Neural cell (in vitro differentiated cells): ENCODE data around the gene GPR146. TPM values are rescaled to one million over a fixed set of nuclear protein-coding genes. Genes with fewer than 3 reads are reported as not detected.

ENCODE experiments used
- H2AFZ ChIP-seq: fragments of 200-600, 300-800 bp; sonication (generic), shearing (Covaris generic); 2 replicates; pipeline ENCODE4 v1.6.0; 2014; ENCODE audit warnings: low read depth, mild to moderate bottlenecking, antibody characterized with exemption, low read length, moderate library complexity
- H3F3A ChIP-seq: fragments of 200-600 bp; shearing (Covaris generic); 2 replicates; pipeline ENCODE4 v1.6.1; 2016; ENCODE audit warnings: mild to moderate bottlenecking, moderate library complexity, mixed read lengths, antibody characterized with exemption, low read length; ENCODE audit not compliant: insufficient read depth, poor library complexity, severe bottlenecking
- H3K27ac ChIP-seq: fragments of 200-600, 300-800 bp; sonication (generic), shearing (Covaris generic); 2 replicates; pipeline ENCODE4 v1.5.1; 2014; ENCODE audit warnings: mild to moderate bottlenecking, low read length, moderate library complexity
- H3K27me3 ChIP-seq: fragments of 300-800, 200-600 bp; sonication (generic), shearing (Covaris generic); 2 replicates; pipeline ENCODE4 v1.6.0; 2014; ENCODE audit warnings: mild to moderate bottlenecking, low read depth, low read length, moderate library complexity; ENCODE audit not compliant: insufficient read depth
- H3K36me3 ChIP-seq: fragments of 300-800, 200-600 bp; sonication (generic), shearing (Covaris generic); 2 replicates; pipeline ENCODE4 v1.5.1; 2014; ENCODE audit warnings: mild to moderate bottlenecking, antibody characterized with exemption, low read length, moderate library complexity; ENCODE audit not compliant: insufficient read depth
- H3K4me2 ChIP-seq: fragments of 300-800, 200-600 bp; sonication (generic), shearing (Covaris generic); 2 replicates; pipeline ENCODE4 v1.6.0; 2014; ENCODE audit warnings: mild to moderate bottlenecking, low read length
- H3K4me3 ChIP-seq: fragments of 300-800, 200-600 bp; sonication (generic), shearing (Covaris generic); 2 replicates; pipeline ENCODE4 v1.5.1; 2014; ENCODE audit warnings: mild to moderate bottlenecking, low read length, moderate library complexity
- H3K79me2 ChIP-seq: fragments of 200-600 bp; shearing (Covaris generic); replicated peaks from 2 replicates; pipeline ENCODE4 v1.6.0; 2014; ENCODE audit warnings: mild to moderate bottlenecking, low read length, moderate library complexity; ENCODE audit not compliant: insufficient read depth
- H3K9ac ChIP-seq: fragments of 300-800, 200-600 bp; sonication (generic), shearing (Covaris generic); 2 replicates; pipeline ENCODE4 v1.6.1; 2016; ENCODE audit warnings: mild to moderate bottlenecking, low read length, mixed read lengths
- H3K9me2 ChIP-seq: fragments of 200-600 bp; shearing (Covaris generic); 2 replicates; pipeline ENCODE4 v1.6.1; 2016; ENCODE audit warnings: mild to moderate bottlenecking, low read length, mixed read lengths; ENCODE audit not compliant: insufficient read depth
- H3K9me3 ChIP-seq: fragments of 200-600, 300-800 bp; sonication (generic), shearing (Covaris generic); 2 replicates; pipeline ENCODE4 v1.6.1; 2016; ENCODE audit warnings: mild to moderate bottlenecking, mixed run types, low read length, moderate library complexity, mixed read lengths
- H4K20me1 ChIP-seq: fragments of 200-600 bp; shearing (Covaris generic); 2 replicates; pipeline ENCODE4 v1.6.1; 2016; ENCODE audit warnings: mild to moderate bottlenecking, mixed run types; ENCODE audit not compliant: insufficient read depth
- EP300 ChIP-seq: fragments of 450-650 bp; conservative IDR thresholded peaks from 2 replicates; pipeline ENCODE4 v1.6.1; 2014; ENCODE audit warnings: antibody characterized with exemption, mild to moderate bottlenecking, moderate library complexity; ENCODE audit not compliant: poor library complexity, severe bottlenecking
- EZH2 ChIP-seq: fragments of 200-600, 300-800 bp; shearing (Covaris generic), sonication (generic); IDR thresholded peaks from 2 replicates; pipeline ENCODE4 v1.6.1; 2014; ENCODE audit warnings: antibody characterized with exemption, low read length, borderline replicate concordance, mild to moderate bottlenecking; ENCODE audit not compliant: insufficient read depth, poor library complexity, severe bottlenecking
- MXI1 ChIP-seq: fragments of 450-650 bp; conservative IDR thresholded peaks from 2 replicates; pipeline ENCODE4 v1.6.1; 2014; ENCODE audit warnings: antibody characterized with exemption, mild to moderate bottlenecking; ENCODE audit not compliant: poor library complexity, severe bottlenecking
- POLR2AphosphoS5 ChIP-seq: IDR thresholded peaks from 2 replicates; pipeline ENCODE4 v1.6.1; 2012
- RAD21 ChIP-seq: fragments of 450-650 bp; conservative IDR thresholded peaks from 2 replicates; pipeline ENCODE4 v1.6.1; 2014; ENCODE audit warnings: antibody characterized with exemption, mild to moderate bottlenecking, moderate library complexity
- SMC3 ChIP-seq: fragments of 450-650 bp; conservative IDR thresholded peaks from 2 replicates; pipeline ENCODE4 v1.6.1; 2014; ENCODE audit warnings: antibody characterized with exemption, mild to moderate bottlenecking, moderate library complexity; ENCODE audit not compliant: poor library complexity
- TAF1 ChIP-seq: IDR thresholded peaks from 2 replicates; pipeline ENCODE4 v1.6.1; 2012; ENCODE audit warnings: low read depth
- polyA plus RNA-seq: library from polyadenylated mRNA; depleted of rRNA; stranded (reverse); fragments of >200 nt; gene quantifications from 2 replicates; pipeline ENCODE4 v1.2.3, GENCODE V29; 2014
- TF ChIP-seq, protein P1 (sequence below): fragments of 450-650 bp; IDR thresholded peaks from 2 replicates; pipeline ENCODE4 v1.5.1; 2014; ENCODE audit warnings: antibody characterized with exemption, mild to moderate bottlenecking, moderate library complexity; ENCODE audit not compliant: poor library complexity, severe bottlenecking
- TF ChIP-seq, protein P2 (sequence below): IDR thresholded peaks from 2 replicates; pipeline ENCODE4 v1.6.1; 2012; ENCODE audit warnings: borderline replicate concordance

The GPR146 gene
- polyA plus RNA-seq, 1 donor from 2014 or later = not detected

DNA sequence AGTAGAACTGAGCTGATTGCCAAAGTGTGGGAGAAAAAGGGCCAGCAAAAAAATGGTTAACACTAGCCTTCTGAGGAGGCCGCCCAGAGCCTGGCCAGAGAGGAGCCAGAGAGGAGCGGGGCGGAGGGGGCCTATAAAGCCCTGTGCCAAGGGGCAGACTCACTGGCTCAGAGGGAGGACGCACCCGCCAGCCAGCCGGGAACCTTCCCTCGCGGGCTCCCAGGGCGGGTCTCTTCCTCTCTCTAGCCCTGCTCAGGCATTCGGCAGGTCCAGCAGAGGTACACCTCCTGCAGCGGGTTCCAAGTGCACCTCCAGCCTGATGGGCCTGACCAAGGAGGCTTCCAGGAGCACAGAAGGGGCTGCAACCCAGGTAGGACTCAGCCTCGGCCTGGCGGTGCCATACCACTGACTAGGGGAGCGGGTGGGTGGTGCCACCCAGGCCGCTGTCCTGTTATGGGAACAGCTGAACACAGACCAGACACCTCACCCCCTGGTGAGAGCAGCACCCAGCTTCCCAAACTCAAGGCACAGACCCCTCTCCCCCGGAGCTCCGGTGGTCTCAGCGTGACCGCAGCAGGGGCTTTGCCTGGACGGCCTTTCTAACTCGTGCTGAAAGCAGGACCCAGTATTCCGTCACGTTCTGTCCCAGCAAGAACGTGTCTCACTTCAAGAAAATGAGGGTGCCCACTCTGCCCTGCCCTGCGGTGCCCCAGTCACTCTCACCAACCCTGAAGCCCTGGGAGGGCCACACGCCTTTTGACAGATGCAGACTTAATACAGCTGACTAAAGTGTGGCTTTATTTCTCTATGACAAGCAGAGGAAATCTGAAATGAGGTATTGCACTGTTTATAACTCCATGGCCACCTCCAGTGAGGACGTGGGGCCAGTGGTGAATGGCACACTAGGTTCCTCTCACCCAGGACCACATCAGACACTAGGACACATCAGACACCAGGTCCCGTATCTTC, 43.9 kb downstream of the GPR146 start, which contains the start of gene GPER1:
GPER1 (plus strand) TSS at position 162 of the 969 bp plus-strand sequence. CDS start 3,616 bp downstream, outside the sequence.
- no peak within 1 kb of the TSS for H3K27ac ChIP-seq
- H3K9me3 ChIP-seq = no peaks in the 10 kb centered on the region
- H3K9me2 ChIP-seq = no peaks in the 10 kb centered on the region
- no peaks in the 10 kb centered on the region for H3K79me2 ChIP-seq
- H2AFZ ChIP-seq = no peak within 1 kb of the TSS
- H3K9ac ChIP-seq = no peak within 1 kb of the TSS
- H4K20me1 ChIP-seq = no peaks in the 10 kb centered on the region
- H3K36me3 ChIP-seq = peaks cover 4% of the 10 kb centered on the region
- TF ChIP-seq EZH2 = no peak
- TF ChIP-seq MXI1 = no peak
- TF ChIP-seq, protein P1, sequence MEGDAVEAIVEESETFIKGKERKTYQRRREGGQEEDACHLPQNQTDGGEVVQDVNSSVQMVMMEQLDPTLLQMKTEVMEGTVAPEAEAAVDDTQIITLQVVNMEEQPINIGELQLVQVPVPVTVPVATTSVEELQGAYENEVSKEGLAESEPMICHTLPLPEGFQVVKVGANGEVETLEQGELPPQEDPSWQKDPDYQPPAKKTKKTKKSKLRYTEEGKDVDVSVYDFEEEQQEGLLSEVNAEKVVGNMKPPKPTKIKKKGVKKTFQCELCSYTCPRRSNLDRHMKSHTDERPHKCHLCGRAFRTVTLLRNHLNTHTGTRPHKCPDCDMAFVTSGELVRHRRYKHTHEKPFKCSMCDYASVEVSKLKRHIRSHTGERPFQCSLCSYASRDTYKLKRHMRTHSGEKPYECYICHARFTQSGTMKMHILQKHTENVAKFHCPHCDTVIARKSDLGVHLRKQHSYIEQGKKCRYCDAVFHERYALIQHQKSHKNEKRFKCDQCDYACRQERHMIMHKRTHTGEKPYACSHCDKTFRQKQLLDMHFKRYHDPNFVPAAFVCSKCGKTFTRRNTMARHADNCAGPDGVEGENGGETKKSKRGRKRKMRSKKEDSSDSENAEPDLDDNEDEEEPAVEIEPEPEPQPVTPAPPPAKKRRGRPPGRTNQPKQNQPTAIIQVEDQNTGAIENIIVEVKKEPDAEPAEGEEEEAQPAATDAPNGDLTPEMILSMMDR = no peak
- TF ChIP-seq SMC3 = no peak
- TF ChIP-seq EP300 = no peak
- TF ChIP-seq TAF1 = no peak
- TF ChIP-seq, protein P2, sequence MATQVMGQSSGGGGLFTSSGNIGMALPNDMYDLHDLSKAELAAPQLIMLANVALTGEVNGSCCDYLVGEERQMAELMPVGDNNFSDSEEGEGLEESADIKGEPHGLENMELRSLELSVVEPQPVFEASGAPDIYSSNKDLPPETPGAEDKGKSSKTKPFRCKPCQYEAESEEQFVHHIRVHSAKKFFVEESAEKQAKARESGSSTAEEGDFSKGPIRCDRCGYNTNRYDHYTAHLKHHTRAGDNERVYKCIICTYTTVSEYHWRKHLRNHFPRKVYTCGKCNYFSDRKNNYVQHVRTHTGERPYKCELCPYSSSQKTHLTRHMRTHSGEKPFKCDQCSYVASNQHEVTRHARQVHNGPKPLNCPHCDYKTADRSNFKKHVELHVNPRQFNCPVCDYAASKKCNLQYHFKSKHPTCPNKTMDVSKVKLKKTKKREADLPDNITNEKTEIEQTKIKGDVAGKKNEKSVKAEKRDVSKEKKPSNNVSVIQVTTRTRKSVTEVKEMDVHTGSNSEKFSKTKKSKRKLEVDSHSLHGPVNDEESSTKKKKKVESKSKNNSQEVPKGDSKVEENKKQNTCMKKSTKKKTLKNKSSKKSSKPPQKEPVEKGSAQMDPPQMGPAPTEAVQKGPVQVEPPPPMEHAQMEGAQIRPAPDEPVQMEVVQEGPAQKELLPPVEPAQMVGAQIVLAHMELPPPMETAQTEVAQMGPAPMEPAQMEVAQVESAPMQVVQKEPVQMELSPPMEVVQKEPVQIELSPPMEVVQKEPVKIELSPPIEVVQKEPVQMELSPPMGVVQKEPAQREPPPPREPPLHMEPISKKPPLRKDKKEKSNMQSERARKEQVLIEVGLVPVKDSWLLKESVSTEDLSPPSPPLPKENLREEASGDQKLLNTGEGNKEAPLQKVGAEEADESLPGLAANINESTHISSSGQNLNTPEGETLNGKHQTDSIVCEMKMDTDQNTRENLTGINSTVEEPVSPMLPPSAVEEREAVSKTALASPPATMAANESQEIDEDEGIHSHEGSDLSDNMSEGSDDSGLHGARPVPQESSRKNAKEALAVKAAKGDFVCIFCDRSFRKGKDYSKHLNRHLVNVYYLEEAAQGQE = no peak
- TF ChIP-seq POLR2AphosphoS5 = no peak
- TF ChIP-seq RAD21 = no peak
- no peak within 1 kb of the TSS for H3K4me2 ChIP-seq
- no peaks in the 10 kb centered on the region for H3F3A ChIP-seq
- H3K4me3 ChIP-seq = no peak within 1 kb of the TSS
- no peaks in the 10 kb centered on the region for H3K27me3 ChIP-seq

DNA sequence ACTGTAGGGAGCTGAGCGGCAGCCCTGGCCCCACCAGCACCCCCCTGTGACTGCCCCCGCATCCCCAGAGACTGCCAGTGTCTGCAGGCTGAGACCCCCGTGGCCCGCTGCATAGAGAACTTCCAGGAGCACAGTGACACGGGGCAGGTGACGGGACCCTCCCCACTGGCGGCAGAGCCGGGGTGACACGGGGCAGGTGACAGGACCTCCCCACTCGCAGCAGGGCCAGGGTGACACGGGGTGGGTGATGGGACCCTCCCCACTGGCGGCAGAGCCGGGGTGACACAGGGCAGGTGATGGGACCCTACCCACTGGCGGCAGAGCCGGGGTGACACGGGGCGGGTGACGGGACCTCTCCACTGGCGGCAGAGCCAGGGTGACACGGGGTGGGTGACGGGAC, 45.9 kb downstream of the GPR146 start:
- no peaks in the 10 kb centered on the region for H3K27me3 ChIP-seq
- no peak for TF ChIP-seq EP300
- TF ChIP-seq MXI1 = no peak
- TF ChIP-seq EZH2 = no peak
- TF ChIP-seq, protein P1 = no peak
- no peak for TF ChIP-seq POLR2AphosphoS5
- no peak for TF ChIP-seq SMC3
- TF ChIP-seq RAD21 = no peak
- TF ChIP-seq, protein P2 = no peak
- TF ChIP-seq TAF1 = no peak
- no peak overlapping the region for H3K4me3 ChIP-seq
- no peak overlapping the region for H3K9ac ChIP-seq
- no peak overlapping the region for H3K4me2 ChIP-seq
- H4K20me1 ChIP-seq = no peaks in the 10 kb centered on the region
- H3K9me2 ChIP-seq = no peaks in the 10 kb centered on the region
- no peaks in the 10 kb centered on the region for H3F3A ChIP-seq
- H3K9me3 ChIP-seq = no peaks in the 10 kb centered on the region
- peaks cover 4% of the 10 kb centered on the region for H3K36me3 ChIP-seq
- H3K79me2 ChIP-seq = no peaks in the 10 kb centered on the region
- H3K27ac ChIP-seq = no peak overlapping the region
- no peak overlapping the region for H2AFZ ChIP-seq
